CD4-positive, alpha-beta T cell treated with Interleukin-21 for 1 hour (primary cell): ENCODE data around the gene DRAP1.
A peak's percentile ranks its signal among the peaks of the same experiment; 100 is the strongest.

ENCODE experiments used
- DNase-seq: peaks from one replicate; pipeline ENCODE4 v3.0.0-alpha.2; 2020

The DRAP1 gene, protein sequence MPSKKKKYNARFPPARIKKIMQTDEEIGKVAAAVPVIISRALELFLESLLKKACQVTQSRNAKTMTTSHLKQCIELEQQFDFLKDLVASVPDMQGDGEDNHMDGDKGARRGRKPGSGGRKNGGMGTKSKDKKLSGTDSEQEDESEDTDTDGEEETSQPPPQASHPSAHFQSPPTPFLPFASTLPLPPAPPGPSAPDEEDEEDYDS

DNA sequence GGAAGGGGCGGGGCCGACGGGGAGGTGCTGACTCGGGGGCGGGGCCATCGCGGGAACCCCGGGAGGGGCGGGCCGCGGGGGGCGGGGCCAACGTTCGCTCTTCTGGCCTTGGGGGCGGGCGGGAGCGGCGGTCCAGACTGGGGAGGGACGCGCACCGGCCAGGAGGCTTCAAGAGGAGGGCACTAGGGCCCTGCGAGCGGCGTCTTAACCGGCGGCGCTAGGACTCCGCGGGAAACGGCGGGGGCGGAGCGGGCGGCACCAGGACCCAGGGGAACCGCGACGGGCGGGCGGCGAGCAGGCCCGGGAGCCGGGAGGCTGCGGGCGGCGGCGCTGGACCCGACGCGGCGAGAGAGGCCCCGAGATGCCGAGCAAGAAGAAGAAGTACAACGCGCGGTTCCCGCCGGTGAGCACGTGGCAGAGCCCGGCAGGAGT, at the start of gene DRAP1:
Gene DRAP1, plus strand, starts transcription at position 286 of the 432 bp plus-strand sequence. Its CDS starts 76 bp downstream, at position 362.
- DNase-seq = peak; percentile 99

DNA sequence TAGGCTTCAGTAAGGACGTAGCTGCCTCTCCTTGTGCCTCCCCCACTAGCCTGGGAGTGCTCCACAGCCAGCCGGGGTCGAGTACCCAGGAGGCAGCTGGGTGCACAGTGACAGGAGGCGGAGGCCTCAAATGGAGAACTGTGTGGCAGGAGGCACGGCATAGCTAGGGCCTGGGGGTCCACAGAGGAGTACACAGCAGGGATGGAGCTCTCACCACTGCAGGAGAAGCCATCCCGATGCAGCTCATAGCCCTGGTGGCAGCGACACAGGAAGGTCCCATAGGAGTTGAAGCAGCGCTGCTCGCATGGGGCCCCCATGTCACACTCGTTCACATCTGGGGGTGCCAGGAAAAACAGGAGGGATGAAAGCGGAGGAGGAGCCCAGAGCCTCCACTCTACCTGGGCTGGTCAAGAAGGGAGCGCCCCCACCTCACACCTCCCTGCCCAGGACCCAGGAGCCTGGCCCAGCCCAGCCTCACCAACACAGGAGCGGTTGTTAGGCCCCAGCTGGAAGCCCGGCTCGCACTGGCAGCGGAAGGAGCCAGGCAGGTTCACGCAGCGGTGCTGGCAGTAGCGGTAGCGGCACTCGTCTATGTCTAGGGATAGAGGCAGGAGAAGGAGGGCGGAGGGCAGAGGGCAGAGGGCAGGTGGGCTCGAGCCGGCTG, 49.5 kb upstream of the DRAP1 start:
- no peak for DNase-seq

DNA sequence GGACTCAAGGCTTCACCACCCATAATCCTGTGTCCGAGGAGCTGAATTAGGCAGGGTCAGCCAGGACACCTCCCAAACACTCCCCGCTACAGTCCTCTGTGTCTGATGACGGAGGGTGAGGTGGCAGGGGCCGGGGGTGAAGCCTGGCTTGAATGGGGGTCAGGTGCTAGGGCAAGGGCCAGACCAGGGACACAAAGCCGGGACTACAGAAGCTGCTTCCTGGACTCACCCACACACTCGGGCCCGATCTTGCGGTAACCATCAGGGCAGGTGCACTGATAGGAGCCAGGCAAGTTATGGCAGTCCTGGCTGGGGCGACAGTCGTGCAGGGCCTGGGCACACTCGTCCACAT, 48.9 kb upstream of the DRAP1 start:
- DNase-seq = no peak

DNA sequence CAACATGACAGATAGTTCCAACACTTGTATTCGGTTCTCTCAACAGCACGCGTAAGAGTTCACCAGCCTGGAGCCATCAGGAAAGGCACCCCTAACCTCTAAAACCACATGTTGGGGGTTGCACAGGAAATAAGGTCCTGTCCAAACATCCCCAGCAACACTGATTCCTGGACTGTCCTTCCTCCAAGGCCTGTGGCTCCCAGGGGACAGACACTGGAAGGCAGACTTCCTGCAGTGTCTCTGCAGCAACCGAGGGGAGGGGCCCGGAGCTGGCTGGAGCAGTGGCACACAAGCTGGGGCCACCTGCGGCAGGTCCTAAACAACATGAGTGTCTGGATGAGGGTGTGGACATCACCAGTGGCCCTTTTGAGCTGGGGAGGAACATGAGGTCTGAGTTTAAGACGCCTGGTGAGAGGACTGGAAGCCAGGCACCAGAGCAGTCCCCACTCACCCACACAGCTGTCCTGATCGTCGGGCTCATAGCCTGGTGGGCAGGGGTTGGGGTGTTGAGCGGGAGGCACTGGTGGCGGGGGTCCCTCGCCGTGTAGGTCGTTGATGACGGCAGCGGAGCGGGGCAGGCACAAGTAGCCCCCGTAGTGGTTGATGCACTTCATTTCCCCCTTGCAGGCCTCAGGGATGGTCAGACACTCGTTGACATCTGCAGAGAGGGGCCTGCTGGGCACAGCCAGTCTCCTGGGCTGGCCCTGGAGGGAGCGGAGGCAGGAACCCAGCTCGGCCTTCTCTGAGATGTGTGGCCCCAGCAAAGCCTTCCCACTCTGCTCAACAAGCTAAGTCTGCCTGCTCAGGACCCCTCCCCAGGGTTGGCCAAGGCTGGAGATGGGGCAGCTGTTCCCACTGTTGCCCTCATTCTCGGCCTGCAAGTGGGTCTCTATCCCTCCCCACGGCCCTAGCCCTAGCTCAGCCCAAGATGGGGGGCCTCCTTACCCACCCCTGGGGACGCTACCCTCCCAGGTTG, 48.2 kb upstream of the DRAP1 start:
- no peak for DNase-seq

DNA sequence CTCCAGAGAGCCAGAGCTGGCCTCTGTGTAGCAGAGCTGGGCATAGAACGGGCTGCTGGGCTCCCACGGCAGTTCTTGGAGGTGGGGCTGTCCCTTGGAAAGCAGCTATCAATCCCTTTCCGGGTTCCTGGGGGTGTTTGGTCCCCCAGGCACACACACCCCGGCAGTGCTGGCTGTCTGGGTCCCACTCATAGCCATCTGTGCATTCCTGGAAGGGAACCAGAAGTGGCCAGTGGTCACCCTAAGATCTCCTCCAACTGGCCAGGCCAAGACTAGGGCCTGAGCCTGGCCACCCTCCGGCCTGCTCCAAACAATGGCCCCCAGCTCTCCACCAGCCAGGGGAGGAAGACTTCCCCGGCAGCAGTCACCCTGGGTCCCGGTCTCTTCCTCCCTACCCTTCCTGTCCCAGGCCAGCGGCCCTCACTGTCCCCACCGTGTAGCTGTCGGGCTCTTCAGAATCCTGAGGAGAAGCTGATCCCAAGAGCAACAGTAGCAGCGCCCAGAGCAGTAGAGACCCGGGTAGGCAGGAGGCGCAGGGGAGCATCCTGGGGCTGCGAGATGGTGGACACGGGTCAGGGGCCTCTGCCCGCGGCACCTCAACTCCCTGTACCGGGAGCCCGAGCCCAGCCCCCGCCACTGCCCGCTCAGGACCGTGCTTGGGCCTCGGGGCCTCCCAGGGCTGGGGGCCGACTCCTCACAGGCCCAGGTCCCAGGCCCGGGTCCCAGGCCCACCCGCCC, 47.2 kb upstream of the DRAP1 start:
- no peak for DNase-seq

DNA sequence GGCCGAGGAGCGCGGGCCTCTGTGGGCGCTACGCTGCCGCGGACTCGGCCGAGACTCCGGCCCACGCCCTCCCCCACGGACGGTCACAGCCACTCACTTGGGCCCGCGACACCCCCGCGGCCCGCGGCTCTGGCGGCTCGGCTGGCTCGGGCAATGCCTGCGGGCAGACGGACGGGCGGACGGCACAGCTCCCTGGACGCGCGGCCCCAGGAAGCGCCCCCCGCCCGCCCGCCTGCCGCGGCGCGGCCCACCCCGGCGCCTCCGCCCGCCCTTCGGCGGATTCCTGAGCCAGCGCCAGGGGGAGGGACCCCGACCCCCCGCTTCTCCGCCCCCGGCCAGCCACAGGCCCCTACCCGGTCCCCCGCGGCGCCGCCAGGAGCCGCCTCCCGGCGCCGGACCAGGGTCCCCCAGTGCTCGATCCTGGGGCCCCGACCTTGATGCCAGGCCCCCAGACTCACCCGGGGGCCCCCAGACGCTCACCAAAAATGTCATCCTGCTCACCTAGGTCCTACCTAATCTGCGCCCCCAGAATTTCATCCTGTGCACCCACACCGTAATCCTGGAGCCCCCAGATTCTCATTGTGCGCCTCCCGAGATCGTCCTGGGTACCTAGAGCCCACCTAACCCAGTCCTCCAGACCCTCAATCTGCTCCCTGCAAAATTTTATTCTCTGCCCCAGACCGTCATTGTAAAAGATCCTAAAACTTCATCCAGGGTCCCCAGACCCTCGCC, 46.5 kb upstream of the DRAP1 start, which contains the start of gene EFEMP2:
Gene EFEMP2, minus strand, starts transcription at position 215 of the 732 bp plus-strand sequence. CDS start 446 bp downstream, outside the sequence.
- DNase-seq = no peak

DNA sequence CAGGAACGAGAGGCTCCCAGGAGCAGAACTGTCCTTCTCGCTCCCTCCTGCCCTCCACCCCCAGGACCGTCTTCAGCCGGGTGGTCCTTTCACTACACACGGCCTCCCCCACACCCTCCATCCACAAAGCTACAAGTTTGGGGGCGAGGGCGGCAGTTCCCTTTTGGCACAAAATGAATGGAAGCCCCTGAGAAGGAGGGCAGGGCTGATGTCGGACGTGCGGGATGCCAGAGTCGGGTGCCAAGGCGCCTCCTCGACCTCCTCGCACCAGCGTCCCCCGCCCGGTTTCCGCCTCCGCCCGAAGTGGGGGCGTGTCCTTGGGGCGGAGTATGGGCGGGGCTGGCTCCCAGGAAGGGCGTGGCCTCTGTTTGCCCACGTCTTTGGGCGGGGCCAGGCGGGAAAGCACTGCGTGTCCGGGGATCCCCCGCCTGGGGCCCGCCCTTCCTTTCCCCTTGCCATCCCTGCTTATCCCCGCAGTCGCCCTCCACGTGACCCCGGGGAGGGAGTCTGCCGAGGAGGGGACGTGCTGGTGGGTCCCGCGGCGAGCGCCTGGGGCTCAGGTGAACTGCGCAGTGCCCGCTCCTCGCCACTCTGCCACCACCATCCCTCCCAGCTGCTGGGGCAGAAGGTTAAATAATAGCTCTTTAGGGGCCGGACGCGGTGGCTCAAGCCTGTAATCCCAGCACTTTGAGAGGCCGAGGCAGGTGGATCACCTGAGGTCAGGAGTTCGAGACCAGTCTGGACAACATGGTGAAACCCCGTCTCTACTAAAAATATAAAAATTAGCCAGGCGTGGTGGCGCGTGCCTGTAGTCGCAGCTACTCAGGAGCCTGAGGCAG, 45.7 kb upstream of the DRAP1 start:
- DNase-seq = peak; percentile 97

DNA sequence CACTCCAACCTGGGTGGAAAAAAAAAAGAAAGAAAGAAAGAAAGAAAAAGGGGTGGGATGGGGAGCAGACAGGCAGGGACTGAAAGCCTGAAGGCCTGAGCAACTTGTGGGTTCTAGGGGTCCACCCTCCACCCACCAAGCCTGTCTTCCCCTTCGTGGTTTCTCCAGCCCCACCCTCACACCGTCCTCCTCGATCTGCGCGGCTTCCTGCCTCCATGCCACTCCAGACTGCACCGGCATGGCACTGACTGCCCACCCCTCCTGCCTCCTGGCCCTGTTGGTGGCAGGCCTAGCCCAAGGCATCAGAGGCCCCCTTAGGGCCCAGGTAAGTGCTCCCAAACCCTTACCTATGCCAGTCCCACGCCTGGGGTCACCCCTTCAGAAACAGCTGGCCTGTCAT, 39.6 kb upstream of the DRAP1 start, which contains the start of gene CTSW:
Gene CTSW, plus strand, starts transcription at position 221 of the 400 bp plus-strand sequence. Its CDS starts 18 bp downstream, at position 239.
- peak; percentile 70 for DNase-seq

DNA sequence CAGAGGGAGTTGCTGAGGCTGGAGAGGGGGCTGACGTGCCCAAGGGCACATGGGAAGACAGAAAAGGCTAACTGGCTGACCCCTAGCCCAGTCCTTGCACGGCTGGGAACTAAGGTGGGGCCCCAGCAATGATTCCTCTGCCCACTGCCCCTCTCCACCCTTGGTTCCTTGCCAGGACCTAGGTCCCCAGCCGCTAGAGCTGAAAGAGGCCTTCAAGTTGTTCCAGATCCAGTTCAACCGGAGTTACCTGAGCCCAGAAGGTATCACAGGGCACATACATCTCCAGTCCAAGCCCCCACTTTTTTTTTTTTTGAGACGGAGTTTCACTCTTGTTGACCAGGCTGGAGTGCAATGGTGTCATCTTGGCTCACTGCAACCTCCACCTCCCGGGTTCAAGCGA, 39.2 kb upstream of the DRAP1 start:
- no peak for DNase-seq

DNA sequence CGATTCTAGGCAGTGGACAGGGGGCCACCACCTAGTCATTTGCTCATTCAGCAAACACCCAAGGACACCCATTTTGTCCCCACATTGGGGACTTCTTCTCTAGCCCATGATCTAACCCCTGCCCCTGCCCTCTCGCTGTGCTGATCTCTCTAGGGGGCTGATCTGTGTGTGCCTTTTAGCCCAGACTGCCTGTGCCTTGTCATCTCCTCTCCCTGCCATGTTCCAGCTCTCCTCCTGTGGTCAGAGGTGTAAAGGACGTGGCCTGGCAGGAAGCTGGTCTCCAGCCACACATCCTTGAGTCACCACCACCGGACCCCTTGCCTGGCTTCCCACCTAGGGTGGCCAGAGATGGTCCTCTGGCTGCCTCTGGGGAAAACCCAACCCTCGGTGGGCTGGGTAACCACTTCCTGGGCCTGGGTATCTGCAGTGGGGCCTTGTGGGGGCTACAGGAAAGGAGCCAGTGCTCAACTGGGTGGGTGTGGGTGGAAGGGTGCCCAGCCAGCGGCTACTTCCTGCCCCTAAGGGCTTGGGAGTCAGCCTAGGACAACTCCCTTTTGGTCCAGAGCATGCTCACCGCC, 38.3 kb upstream of the DRAP1 start:
- peak; percentile 38 for DNase-seq

DNA sequence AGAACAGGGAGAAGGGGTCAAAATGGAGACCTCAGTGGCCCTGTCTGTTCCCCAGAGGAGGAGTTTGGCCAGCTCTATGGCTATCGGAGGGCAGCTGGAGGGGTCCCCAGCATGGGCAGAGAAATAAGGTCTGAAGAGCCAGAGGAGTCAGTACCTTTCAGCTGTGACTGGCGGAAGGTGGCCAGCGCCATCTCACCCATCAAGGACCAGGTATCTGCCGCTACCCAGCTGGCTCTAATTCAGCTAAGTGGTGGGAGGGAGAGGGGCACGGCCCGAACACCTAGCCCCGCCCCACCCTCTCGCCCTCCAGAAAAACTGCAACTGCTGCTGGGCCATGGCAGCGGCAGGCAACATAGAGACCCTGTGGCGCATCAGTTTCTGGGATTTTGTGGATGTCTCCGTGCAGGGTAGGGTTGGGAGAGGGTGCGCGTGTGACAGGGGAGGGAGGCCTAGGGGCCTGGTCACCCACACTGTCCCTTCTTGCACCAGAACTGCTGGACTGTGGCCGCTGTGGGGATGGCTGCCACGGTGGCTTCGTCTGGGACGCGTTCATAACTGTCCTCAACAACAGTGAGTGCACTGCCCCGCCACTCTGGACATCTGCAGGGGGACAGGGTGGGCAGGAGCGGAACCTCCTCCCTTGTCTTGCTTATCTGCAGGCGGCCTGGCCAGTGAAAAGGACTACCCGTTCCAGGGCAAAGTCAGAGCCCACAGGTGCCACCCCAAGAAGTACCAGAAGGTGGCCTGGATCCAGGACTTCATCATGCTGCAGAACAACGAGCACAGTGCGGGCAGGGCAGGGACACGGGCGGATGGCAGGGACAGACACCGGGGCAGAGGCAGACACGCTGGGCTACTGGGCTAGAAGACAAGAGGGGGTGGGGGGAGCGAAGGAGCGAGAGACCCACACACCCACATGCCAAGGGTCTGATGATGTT, 36.8 kb upstream of the DRAP1 start:
- DNase-seq = no peak

DNA sequence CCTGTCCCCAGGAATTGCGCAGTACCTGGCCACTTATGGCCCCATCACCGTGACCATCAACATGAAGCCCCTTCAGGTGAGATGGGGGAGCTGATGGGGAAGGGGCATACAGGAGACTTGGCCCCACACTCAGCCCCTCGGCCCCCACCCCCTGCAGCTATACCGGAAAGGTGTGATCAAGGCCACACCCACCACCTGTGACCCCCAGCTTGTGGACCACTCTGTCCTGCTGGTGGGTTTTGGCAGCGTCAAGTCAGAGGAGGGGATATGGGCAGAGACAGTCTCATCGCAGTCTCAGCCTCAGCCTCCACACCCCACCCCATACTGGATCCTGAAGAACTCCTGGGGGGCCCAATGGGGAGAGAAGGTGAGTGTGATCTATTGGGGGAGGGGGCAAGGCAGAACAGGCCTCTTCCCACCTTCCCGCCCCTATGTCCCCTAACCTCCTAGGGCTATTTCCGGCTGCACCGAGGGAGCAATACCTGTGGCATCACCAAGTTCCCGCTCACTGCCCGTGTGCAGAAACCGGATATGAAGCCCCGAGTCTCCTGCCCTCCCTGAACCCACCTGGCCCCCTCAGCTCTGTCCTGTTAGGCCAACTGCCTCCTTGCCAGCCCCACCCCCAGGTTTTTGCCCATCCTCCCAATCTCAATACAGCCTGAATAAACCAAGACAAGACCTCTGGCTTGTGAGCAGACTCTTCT, 36.0 kb upstream of the DRAP1 start:
- DNase-seq = no peak

DNA sequence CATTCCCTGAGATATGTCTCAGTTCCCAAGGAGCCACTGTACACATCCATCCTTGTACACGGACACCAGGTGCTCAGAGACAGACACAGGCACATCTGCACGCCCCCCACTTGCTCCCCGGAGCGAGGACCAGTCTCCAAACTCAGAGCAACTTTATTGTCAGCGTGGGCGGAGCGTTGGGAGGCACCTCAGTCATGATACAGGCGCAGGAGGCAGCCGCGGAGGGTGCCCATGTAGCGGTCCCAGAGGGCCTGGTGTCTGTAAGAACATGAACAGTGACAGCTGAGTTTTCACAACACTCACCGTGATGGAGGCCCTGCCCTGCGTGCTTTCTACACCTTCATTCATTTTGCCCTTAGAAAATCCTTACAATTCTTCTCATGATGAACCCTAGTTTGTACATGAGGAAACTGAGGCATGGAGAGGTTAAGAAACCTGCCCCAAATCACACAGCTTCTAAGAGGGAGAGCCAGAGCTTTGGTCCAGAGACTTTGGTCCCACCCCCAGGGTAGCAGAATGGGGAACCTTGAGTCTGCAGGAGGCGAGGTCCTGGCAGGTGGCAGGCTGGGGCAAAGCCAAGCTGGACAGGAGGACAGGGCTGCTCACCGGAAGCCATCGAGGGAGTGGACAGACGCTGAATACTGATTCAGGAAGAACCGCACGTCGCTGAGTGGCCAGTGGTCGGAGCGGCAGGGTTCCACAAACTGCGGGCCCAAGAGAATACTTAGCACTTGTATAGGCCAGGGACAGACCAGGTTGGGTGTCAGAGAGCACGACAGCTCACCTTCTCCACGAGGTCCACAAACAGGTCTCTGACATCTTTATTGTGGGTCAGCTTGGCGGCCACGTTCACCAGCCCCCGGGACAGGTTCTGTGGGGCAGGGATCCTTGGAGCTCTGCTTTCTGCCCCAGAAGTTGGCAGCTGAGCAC, 35.2 kb upstream of the DRAP1 start:
- DNase-seq = no peak

DNA sequence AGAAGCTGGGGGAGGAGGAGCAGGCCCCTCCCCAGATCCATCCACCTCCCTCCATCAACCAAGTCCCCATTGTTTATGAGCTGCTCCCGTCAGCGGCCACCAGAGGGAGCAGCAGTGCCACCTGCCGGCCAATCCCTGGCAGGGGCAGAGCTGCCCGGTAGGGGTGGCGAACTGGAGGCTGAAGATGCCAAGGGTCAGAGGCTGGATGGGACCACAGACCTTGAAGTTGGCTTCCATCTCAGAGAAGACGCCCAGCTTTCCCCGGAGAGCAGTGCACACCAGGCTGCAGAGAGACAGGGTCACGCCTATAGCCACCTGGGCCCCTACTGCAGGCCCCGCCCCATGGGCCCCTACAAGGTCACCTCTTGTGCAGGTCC, 34.5 kb upstream of the DRAP1 start:
- peak; percentile 87 for DNase-seq

DNA sequence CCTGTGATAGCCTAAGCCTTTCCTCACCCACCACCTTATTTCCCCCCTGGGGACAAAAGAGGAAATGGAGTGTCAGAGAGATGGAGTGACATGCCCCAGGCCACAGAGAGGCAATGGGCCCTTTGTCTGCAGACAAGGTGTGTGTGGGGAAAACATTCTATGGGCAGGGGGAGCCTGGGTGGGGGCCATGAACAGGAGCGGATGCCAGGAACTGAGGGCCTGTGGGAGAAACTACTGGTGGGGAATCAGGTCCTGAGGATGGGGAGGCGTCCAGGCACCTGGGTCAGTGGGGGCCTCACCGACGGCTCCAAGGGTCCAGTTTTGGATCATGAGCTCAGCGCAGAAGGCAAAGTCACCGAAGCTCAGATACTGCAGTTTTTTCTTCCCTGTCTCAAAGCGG, 34.0 kb upstream of the DRAP1 start:
- no peak for DNase-seq

DNA sequence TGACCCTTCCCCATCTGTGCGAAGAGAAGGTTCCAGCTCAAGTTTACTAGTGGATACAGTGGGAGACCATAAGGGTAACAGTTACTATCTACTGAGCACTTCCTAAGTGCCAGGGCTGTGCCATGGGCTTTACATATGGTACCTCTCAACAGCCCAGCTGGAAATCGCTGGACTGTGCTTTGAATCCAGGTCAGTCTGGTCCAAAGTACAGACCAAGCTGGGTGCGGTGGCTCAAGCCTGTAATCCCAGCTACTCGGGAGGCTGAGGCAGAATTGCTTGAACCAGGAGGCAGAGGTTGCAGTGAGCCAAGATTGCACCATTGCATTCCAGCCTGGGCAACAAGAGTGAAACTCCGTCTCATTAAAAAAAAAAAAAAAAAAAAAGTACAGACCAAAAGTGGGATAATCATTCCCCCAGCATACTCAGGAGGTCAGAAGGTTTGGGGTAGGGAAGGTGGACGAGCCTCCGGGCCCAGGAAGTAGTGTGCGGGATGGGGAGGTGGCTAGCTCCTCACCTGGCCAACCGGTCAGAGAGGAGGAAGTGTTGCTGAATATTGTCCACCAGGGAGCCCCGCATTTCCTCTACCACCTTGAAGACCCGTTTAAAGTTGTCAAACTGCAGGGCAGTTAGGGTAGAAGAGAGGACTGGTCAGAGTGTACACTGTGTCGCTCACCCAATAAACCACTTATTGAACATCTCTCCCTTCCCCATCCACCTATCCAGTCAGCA, 33.3 kb upstream of the DRAP1 start:
- DNase-seq = no peak
